Activated CD4-positive, alpha-beta T cell treated with anti-CD3 and anti-CD28 coated beads for 24 hours (primary cell): Measurements from ENCODE around the gene RASGRP2.
A peak's percentile ranks its signal among the peaks of the same experiment; 100 is the strongest.

Experiments
- DNase-seq, 2 donors: peaks; one replicate each; pipeline ENCODE4 v3.0.0-alpha.2; 2020; ENCODE audit warnings: low read depth in 2 of 2

The RASGRP2 gene

DNA sequence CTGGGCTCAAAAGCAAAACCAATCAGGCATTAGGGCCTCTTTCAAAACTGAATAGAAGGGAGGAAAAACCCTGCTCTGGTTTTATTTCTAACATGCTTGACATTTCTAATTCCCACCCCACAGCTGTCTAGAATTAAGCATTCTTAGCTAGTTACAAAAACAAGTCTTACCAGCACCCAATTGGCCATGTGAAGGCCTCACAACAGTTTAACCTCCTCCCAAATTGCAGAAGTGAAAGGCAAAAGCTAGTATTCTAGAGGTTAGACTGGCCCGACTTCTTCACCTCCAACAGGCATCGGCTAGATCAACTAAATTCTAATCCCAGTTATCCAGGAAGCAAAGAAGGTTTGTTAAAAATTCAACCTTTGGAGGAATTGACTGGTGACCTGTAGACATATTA is 27.9 kb upstream of the RASGRP2 start:
- no peak for DNase-seq

DNA sequence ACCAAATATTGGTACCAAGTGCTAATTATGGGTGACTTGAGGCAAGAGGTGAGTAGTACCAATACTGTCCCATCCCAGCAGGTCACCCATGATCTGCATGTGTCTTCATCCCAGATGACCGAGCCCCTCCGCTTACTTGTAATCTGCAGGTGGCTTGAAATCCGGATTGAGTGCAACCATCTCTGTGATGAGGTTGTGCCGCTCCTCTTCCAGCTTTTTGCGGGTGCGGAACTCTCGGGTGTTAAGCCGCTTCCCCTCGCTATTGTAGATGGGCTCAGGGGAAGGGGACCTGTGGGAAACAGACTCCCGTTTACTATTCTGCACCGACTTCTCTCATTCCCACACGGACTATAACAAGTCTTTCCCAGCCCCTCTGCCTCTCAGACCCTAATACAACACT is 26.2 kb upstream of the RASGRP2 start:
- DNase-seq, result no peak

DNA sequence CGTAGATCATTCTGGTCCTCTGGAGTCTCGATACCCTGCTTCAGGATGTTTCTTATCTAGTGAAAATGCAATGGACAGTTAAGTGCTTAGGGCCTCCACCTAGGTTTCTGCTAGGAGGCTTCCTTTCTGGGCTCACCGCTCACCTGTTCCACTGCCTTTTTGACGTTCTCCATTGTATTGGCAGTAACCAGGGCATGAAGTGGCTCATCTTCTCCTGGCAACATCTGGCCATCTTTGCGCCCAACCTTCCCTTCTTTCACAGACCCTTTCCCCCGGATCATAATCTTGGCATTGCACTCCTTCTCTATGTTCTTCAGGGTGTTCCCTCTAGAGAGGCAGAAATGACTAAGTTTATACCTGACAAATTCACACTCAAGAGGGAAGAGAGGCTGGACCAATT is 25.3 kb upstream of the RASGRP2 start:
- no peak for DNase-seq

DNA sequence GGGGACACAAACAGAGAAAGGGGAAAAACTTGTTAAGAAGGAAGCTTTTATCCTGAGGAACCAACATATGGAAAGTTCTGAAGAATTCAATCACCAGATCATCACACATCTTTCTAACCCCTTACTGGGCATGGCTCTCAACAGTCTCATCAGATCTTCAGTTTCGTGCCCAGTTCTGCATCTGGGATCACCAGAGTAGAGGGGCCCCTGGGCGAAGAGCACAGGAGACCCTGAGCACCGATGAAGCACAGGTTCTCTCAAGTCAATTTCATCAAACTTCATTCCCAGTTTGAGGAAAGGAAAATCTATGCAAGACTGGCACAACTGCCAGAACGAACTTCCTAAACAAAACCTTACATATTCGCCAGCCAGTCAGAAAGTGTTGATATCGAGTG is 24.4 kb upstream of the RASGRP2 start:
- DNase-seq, result no peak

DNA sequence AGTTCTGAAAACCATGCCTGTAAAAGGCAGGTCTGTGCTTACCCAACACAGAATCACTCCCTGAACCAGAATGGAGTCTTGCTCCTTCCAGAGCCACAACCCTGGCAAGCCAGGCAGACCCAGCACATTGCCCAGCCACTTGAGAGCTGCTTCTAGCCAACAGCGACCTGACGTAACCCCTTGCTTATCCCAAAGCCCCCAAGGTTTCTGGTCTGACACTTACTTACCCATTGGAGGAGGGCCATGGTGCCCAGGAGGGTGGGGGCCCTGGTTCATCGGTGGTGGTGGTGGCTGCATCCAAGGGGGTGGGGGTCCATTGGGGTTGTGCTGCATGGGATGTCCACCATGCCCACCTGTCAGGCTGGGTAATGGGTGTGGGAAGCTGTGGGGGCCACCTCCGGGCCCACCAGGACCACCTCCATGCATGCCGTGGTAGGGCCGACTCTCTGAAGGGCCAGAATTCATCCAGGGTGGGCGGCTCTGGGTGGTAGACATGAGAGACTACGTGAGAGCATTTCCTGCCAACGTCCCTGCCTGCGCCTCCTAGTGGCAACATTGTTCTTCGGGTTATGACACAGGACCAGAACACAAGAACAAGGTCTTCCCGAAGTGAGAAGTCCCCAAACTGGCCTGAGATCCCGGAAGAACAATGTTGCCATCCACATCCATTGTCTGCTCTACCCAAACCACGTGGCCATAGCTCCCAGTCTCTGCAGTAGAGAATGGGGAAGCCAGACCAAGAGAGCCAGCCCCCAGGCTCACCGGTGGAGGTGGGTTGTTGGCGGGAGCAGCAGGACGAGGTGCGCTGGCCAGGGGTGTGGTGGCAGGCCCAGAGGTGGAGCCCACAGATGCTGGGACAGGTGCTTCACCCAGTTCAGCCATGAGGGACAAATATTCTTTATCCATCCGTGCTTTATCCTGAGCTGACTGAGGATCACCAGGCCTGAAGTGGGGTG is 23.7 kb upstream of the RASGRP2 start:
- peak; percentile 74 to 79 for DNase-seq

DNA sequence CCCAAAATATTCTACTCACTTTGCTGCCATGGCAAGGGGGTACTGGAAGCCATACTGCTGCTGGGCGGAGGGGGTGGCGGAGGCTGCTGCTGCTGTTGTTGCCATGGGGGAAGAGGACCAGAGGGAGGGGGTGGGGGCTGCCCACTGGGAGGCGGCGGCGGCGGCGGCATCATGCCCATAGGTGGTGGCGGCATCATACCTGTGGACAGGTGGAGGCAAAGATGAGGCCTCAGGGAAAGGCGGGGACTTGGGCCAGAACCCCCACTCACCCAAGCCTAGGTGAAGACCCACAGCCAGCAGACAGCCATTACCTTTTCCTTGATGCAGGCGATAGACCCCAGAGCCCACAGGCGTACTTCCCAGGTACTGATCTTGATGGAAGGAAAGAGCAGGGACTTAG is 22.9 kb upstream of the RASGRP2 start:
- no peak for DNase-seq

DNA sequence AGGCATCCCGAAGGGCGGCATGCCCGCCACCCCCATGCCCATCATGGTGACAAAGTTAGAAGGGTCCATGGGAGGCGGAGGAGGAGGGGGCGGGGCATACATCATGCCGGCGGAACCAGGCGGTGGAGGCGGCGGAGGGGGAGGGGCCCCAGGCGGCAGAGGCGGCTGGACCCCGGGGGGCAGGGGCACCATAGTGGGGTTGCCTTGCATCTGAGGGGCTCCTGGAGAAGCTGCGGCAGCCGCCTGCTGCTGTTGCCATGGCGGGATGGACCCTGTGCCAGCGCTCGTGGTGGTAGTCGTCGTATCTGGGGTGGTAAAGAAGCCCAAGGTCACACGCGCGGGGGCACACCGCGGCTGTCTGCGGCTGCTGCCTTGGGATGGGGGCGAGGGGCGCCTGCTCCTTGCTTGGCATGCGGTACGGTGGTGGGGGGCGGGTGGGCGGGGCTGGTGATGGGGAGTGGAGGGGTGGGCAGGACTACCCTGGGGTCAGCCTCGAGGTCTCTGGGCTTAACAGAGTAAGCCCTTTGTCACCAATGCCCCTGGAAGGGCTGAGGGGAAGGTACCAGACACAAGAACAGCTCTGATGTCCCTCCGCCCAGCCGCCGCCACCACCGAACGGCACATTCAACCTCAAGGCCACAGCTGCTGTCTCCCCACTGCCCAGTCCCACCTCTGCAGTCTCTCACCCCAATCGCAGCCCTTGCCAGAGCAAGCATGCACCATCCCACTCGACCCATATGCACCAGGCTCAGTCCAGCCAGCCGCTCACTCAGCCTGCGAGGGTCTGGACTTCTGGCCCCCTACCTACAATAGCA is 22.1 kb upstream of the RASGRP2 start:
- DNase-seq, result no peak

DNA sequence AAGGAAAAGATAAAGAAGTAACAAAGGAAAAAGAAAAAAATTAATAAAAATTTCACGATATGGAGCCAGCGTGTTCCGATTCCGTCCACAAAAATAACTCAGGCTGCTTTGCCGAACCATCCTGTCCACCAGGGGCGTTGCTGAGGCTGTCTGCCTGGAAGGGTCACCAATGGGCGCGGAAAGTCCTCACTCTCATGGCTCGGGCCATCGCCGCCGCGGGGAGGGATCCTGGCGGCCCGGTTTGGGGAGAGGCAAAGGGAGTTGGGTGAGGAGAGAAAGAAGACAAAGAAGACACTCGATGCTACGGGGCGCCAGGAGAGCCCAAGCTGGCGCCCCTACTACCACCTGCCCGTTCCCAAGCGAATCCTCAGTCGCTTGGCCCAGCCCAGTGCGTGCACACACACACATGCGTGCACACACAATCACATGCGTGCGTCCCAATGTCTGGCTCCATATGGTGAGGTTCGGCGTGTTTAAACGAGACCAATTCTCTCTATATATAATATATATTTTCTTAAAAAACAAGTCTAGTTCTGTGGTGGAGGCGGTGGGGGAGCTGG is 21.4 kb upstream of the RASGRP2 start:
- no peak for DNase-seq

DNA sequence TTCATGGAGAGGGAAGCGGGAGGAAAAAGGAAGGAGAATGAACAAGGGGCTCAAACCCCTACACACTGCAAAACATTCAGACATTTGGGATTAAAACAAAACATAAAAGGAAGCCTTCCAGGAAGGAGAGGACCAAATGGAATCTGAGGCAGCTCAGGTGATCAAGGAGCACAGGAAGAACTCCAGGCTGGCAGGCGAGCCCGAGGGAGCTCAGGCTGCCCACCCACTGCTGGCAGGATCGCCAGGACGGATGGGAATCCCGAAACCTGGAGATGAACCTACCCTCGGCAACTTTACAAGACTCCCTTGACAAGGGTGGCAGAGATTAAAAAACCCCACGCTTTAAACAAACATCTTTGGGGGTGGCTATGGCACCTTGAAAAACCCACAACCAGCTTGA is 20.8 kb upstream of the RASGRP2 start:
- no peak for DNase-seq

DNA sequence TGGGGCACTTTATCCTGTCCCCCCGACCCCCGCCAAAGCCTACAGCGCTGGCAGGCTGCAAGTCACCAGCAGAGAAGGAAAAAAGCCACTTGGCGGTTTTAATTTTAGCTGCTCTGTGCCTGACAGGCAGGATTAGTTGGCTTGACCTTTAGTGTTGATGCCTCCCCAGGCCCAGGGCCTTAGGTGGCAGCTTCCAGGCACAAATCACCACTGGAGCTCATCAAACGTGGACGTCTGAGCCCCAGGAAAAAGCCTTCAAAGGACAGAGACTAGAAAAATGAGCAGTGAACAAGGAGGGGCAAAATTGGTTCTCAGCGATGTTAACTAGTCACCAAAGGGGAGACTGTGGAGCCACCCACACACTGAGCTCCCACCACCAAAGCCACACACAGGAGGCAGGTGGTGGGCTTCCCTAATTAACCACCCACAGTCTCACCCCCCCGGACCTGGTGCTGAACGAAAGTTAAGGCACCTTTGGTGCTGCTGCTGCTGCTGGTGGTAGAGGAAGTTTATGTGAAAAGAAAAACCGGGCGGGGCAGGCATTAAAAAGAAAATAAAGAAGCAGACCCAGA is 20.2 kb upstream of the RASGRP2 start:
- no peak for DNase-seq

DNA sequence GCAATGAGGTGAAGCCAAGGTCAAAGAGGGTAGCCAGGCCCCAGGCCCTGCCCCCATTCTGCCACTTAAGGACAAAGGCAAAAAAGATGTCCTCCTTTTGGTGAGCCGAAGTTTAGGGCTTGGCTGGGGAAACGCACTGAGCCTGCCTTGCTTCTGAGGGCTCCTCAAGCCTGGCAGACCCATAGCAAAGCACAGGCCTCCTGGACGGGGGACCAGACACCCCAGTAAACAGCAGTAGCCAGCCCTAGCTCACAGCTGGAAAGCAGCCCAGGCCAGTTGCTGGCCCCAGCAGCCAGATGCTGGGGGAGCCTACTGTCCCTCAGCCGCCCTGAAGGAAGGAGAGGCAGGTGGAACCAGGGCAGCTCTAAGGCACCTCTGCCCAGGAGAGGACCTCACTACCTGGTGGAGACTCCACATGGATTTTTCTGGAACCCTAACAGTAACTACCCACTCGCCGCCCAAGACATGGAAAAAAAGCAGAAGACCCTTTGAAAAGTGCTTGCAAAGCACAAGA is 19.6 kb upstream of the RASGRP2 start:
- no peak for DNase-seq

DNA sequence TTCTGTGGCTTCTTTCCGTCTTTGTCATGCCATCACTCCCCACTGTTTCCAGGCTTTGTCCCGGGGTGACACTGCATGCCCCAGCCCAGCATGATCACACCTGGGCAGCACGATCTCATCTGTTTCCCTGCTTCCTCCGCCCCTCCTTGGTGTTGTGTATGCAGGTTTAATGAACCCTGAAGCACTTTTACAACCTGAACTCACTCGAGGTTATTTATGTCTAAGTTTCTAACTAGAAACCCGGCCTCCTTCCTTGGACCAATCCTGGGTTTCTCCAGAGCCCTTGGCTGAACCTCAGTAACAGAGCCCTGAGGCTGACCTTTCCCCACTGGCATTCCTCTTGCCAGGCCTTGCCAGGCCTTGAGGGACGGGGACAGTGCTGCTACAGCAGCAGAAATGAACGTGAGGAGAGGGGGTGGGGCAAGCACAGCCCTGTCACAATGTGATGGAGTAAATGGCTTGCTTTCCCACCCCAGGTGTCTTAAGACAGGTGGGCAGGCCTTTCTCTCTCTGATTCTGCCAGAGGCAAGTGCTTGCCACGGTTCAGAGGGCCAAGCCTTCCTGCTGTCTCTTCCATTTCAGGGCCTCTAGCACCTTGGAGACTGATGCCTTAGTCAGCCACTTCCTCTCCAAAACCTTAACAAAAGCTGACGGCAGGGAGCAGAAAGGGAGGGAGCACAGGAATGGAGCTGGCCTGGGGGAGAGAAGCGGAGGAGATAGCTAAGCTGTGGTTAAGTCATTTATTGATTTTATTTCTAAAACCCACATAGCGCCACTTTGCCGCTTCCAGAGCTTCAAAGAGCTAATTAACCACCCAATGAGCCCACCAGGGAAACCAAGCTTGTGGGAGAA is 19.0 kb upstream of the RASGRP2 start:
- no peak for DNase-seq

DNA sequence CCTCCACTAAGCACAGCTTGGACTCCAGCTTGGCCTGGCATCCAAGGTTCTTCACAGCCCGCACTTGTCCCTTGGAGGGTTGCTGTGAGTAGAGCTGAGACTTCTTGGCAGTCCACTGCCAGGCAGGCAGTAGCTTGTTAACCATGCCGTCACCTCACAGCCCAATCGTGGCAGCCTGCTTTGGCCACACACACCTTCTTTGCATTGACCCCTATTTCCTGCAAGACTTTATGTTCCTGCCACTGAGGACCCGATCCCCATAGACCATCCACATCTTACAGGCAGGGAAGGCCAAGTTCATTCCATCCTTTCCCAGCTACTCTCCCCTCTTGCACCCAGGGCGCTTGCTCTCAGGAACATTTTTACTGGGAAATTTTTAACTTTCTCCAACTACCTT is 18.3 kb upstream of the RASGRP2 start:
- DNase-seq, result no peak

DNA sequence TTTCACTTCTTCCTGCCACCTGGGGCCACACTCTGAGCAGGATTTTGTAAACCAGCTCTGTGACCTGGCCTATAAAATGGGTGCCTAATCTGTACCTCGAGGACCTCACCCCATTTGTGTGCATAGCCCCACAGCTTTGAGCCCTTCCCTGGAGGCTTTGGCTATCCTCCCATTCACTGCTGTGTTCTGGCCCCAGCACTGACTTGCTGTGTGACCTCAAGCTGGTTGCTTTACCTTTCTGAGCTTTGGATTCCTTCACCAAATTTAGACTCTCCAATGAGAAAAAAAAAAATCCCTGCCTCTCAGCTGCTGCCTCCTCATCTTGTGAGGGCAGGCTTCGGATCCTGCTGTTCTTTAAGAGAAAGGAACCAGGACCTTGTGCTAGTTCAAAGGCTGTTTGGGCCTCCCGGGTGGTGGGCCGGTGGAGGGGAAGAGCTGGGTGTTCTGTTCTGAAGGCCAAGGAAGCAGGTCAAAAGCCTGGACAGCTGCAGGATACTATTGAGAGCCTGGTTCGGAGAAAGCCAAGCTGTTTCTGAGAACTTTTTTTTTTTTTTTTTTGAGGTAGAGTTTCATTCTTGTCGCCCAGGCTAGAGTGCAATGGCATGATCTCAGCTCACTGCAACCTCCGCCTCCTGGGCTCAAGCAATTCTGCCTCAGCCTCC is 16.9 kb upstream of the RASGRP2 start:
- no peak for DNase-seq

DNA sequence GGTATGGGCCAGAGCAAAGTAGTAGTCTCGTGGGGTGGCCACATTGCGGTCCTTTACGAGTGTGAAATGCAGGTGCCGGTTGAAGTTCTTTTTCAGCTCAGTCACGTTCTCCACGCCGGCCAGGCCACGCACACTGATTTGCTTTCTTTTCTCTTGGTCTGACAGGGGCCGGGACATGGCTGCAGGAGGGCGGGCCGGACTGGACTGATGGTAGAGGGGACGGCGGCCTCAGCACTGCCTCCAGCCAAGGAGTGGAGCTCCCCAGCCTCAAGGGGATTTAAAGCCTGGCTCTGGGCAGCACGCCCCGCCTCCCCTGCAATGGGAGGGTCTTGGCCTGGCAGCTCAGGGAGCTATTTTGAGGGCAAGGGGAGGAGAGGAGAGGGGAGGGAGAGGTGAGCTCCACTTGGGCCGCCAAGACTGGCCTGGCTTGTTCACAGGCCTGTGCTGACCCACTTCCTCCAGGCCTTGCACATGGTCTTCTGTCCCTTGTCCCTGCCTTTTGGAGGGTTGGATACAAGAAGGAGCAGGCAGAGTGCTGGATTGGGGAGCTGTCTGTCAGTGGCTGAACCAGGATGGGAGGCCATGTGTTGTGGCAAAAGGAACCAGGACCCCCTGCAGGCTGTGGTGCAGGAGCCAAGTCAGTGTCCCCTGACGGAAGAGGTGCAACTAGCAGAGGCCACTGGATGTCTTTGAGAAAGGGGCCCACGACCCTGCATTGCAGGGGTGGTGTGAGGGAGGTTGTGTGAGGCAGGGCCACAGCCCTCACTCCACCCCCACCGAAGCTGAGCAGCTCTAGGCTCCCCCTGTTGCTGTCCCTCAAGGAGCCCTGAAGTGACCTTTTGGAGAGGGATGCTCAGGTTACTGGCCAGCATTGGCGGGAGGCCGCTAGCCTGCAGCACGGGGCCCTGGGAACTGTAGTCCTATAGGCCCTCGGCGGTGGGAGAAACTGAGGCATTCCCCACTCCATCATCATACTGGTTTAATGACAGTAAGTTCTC is 16.1 kb upstream of the RASGRP2 start, which contains the start of gene PYGM:
Gene PYGM, minus strand, starts transcription at position 253 of the 998 bp plus-strand sequence. Its CDS starts 76 bp downstream, at position 177.
- no peak for DNase-seq

DNA sequence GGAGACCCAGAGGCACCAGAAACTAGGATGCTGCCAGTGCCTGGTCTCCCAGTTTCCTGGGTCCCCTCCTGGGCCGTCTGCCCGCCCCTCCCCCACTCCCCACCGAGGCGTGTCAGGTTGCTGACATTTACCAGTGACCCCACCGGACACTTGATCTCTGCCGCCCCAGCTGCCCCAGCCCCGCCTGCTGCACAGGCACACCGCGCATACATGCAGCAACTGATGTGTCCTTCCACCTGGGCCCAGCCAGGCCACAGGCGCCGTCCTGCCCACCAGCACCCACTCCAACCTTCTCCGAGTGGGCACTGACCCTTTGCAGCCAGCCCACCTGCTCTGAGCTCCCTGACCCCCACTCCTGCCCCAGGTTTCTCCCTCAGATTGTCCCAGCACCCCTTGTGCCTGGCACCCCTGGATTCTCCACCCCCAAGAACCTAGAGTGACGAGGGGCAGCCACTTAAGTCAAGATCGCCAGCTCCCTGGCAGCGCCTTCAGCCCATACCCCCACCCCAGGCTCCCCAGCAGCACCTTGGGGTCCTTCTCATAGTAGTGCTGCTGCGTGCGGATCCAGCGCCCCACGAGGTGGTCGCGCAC is 15.3 kb upstream of the RASGRP2 start:
- no peak for DNase-seq

DNA sequence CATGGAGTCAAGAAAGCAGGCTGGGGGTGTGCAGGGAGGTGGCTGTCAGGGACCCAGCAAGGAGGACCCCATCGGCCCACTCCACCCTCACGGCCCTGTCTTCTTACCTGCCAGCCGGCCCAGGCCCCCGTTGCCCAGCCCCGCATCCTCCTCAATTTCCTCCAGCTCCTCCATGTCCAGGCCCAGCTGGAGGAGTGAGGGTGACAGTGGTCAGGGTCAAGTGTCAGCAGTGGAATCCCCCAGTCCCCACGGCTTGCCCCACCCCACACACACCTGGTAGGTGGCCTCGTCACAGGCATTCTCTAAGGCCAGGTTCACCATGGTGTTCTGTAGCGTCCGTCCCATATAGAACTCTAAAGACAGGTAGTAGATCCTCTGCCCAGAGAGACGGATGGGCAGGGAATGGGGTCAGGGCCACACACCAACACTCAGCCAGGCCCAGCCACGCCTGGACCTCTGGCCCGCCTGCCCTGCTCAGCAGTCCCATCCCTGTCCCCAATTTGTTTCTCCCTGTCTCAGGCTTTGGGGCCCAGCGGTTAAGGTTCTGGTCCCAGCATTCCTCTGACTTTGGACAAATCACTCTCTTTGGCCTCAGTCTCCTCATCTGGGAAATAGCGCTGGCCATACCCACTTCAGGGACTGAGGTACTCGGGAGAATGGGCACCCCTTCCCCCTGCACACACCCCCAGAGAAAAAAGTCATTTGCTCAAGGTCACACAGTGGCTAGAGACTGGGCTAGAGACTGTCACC is 14.6 kb upstream of the RASGRP2 start:
- no peak for DNase-seq
